MM.1S (cell line): ENCODE data around the gene CDCA5.

ENCODE experiments used
- DNase-seq: peaks from one replicate; pipeline ENCODE4 v3.0.0-alpha.2; 2015
- H2AFZ ChIP-seq: fragments of 300-600 bp; sonication (generic); 2 replicates; pipeline ENCODE4 v1.6.0; 2016; ENCODE audit warnings: antibody characterized with exemption, low read length
- H3F3A ChIP-seq: fragments of 300-600 bp; sonication (generic); 2 replicates; pipeline ENCODE4 v1.6.1; 2016; ENCODE audit warnings: mild to moderate bottlenecking, antibody characterized with exemption, low read length, moderate library complexity, mixed read lengths; ENCODE audit not compliant: insufficient read depth
- H3K27ac ChIP-seq: fragments of 300-600 bp; sonication (generic); 2 replicates; pipeline ENCODE4 v1.5.1; 2016; ENCODE audit warnings: mild to moderate bottlenecking, low read length
- H3K27me3 ChIP-seq: fragments of 300-600 bp; sonication (generic); replicated peaks from 2 replicates; pipeline ENCODE4 v1.6.0; 2016; ENCODE audit warnings: low read length; ENCODE audit not compliant: insufficient read depth
- H3K36me3 ChIP-seq: fragments of 300-600 bp; sonication (generic); replicated peaks from 2 replicates; pipeline ENCODE4 v1.6.1; 2016; ENCODE audit warnings: mild to moderate bottlenecking, low read length, mixed read lengths; ENCODE audit not compliant: insufficient read depth
- H3K4me1 ChIP-seq: fragments of 300-600 bp; sonication (generic); 2 replicates; pipeline ENCODE4 v1.6.1; 2016; ENCODE audit warnings: low read length, mixed read lengths
- H3K4me2 ChIP-seq: fragments of 300-600 bp; sonication (generic); 2 replicates; pipeline ENCODE4 v1.6.0; 2016; ENCODE audit warnings: low read depth, low read length
- H3K4me3 ChIP-seq: fragments of 300-600 bp; sonication (generic); 2 replicates; pipeline ENCODE4 v1.5.1; 2016; ENCODE audit warnings: low read length, mixed read lengths
- H3K79me2 ChIP-seq: fragments of 300-600 bp; sonication (generic); 2 replicates; pipeline ENCODE4 v1.6.1; 2016; ENCODE audit warnings: mixed run types, low read length, mixed read lengths
- H3K9ac ChIP-seq: fragments of 300-600 bp; sonication (generic); 2 replicates; pipeline ENCODE4 v1.6.1; 2016; ENCODE audit warnings: low read length, mixed read lengths
- H3K9me2 ChIP-seq: fragments of 300-600 bp; sonication (generic); replicated peaks from 2 replicates; pipeline ENCODE4 v1.6.1; 2016; ENCODE audit warnings: mild to moderate bottlenecking, low read length, mixed read lengths; ENCODE audit not compliant: insufficient read depth
- H3K9me3 ChIP-seq: fragments of 300-600 bp; sonication (generic); replicated peaks from 2 replicates; pipeline ENCODE4 v1.6.1; 2016; ENCODE audit warnings: mild to moderate bottlenecking, low read length, mixed read lengths; ENCODE audit not compliant: insufficient read depth
- H4K20me1 ChIP-seq: fragments of 300-600 bp; sonication (generic); 2 replicates; pipeline ENCODE4 v1.6.1; 2016; ENCODE audit warnings: mild to moderate bottlenecking, low read length, moderate library complexity, mixed read lengths; ENCODE audit not compliant: insufficient read depth
- CTCF ChIP-seq: fragments of 300-600 bp; sonication (generic); IDR thresholded peaks from 2 replicates; pipeline ENCODE4 v1.5.1; 2016; ENCODE audit warnings: antibody characterized with exemption, low read length, mixed read lengths
- EZH2 ChIP-seq: fragments of 300-600 bp; sonication (generic); optimal IDR thresholded peaks from 2 replicates; pipeline ENCODE3; 2017; ENCODE audit warnings: low read depth, mild to moderate bottlenecking, antibody characterized with exemption, low read length, mixed read lengths
- EZH2phosphoT487 ChIP-seq: fragments of 300-600 bp; sonication (generic); IDR thresholded peaks from 2 replicates; pipeline ENCODE4 v1.6.1; 2018; ENCODE audit warnings: antibody characterized with exemption, low read length

The CDCA5 gene

GRCh38 chr11:65129649-65130441 lies 46.0 kb upstream of the CDCA5 start:
- Histone ChIP-seq H2AFZ (no peak overlapping the region), H3K4me2 (no peak overlapping the region), H3K9me2 (no peaks in the 10 kb centered on the region), H4K20me1 (no peaks in the 10 kb centered on the region), H3K9ac (no peak overlapping the region), H3K27ac (no peak overlapping the region), H3K36me3 (peaks cover 19% of the 10 kb centered on the region), H3K79me2 (peaks cover 74% of the 10 kb centered on the region), H3K4me1 (peaks cover 15% of the 10 kb centered on the region), H3F3A (peaks cover 69% of the 10 kb centered on the region), H3K4me3 (no peak overlapping the region), H3K9me3 (no peaks in the 10 kb centered on the region), H3K27me3 (no peaks in the 10 kb centered on the region)
- TF ChIP-seq CTCF = no peak
- DNase-seq = no peak

- H3K4me3 ChIP-seq = no peak overlapping the region
- H3K4me2 ChIP-seq = no peak overlapping the region
- no peak overlapping the region for H3K27ac ChIP-seq
- H3K79me2 ChIP-seq = peaks cover 77% of the 10 kb centered on the region
- no peak overlapping the region for H2AFZ ChIP-seq
- H3K9ac ChIP-seq = no peak overlapping the region
- H3K27me3 ChIP-seq = no peaks in the 10 kb centered on the region
- no peaks in the 10 kb centered on the region for H3K9me2 ChIP-seq
- H3K36me3 ChIP-seq = peaks cover 19% of the 10 kb centered on the region
- H3F3A ChIP-seq = peaks cover 62% of the 10 kb centered on the region
- no peaks in the 10 kb centered on the region for H4K20me1 ChIP-seq
- TF ChIP-seq EZH2 (no peak), EZH2phosphoT487 (no peak), CTCF (no peak)
- no peak for DNase-seq
- peaks cover 15% of the 10 kb centered on the region for H3K4me1 ChIP-seq
- H3K9me3 ChIP-seq = no peaks in the 10 kb centered on the region
Measured at GRCh38 chr11:65128182-65129145, 44.6 kb upstream of the CDCA5 start.

GRCh38 chr11:65127473-65128181 lies 43.8 kb upstream of the CDCA5 start:
- Histone ChIP-seq H3K4me2 (no peak overlapping the region), H3F3A (peaks cover 54% of the 10 kb centered on the region), H3K4me1 (peaks cover 19% of the 10 kb centered on the region), H3K9ac (no peak overlapping the region), H3K9me3 (no peaks in the 10 kb centered on the region), H2AFZ (no peak overlapping the region), H3K9me2 (no peaks in the 10 kb centered on the region), H3K27me3 (no peaks in the 10 kb centered on the region), H3K36me3 (peaks cover 19% of the 10 kb centered on the region), H3K27ac (no peak overlapping the region), H3K79me2 (peaks cover 77% of the 10 kb centered on the region), H4K20me1 (no peaks in the 10 kb centered on the region), H3K4me3 (no peak overlapping the region)
- TF ChIP-seq CTCF (no peak), EZH2phosphoT487 (no peak), EZH2 (no peak)
- no peak for DNase-seq
